ENCODE measurements around the gene GSTCD.
"Not testable (repeated sequence)": the region's sequence is repeated elsewhere in the genome, so short reads cannot be mapped to it uniquely, and the experiment has no call there.

The GSTCD gene

DNA sequence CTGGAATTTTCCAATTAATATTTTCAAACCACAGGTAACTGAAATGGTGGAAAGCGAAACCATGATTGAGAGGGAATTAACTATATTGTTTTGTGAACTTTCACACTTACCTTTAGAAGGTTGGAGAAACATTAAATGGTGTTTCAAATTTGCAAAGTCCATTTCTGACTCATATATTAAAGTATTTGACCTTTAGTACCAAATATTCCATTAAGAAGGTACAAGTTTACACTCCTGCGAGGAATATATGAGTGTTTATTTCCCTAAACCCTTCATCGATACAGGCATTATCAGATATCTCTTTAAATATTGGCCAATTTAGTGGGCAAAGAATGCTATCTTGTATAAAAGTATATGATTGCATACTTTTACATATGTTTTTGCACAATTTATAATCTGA, 142.6 kb downstream of the GSTCD start:
- no peak for DNase-seq (ENCODE audit: low read depth)
- TF ChIP-seq, protein P1, sequence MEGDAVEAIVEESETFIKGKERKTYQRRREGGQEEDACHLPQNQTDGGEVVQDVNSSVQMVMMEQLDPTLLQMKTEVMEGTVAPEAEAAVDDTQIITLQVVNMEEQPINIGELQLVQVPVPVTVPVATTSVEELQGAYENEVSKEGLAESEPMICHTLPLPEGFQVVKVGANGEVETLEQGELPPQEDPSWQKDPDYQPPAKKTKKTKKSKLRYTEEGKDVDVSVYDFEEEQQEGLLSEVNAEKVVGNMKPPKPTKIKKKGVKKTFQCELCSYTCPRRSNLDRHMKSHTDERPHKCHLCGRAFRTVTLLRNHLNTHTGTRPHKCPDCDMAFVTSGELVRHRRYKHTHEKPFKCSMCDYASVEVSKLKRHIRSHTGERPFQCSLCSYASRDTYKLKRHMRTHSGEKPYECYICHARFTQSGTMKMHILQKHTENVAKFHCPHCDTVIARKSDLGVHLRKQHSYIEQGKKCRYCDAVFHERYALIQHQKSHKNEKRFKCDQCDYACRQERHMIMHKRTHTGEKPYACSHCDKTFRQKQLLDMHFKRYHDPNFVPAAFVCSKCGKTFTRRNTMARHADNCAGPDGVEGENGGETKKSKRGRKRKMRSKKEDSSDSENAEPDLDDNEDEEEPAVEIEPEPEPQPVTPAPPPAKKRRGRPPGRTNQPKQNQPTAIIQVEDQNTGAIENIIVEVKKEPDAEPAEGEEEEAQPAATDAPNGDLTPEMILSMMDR (conservative IDR thresholded peaks at IDR 0.05; ENCODE audit: control insufficient read depth, insufficient read depth, low read depth, low read length) = no peak
- H3K4me3 ChIP-seq (ENCODE audit: control insufficient read depth, low read depth, low read length) = no peak overlapping the region

DNA sequence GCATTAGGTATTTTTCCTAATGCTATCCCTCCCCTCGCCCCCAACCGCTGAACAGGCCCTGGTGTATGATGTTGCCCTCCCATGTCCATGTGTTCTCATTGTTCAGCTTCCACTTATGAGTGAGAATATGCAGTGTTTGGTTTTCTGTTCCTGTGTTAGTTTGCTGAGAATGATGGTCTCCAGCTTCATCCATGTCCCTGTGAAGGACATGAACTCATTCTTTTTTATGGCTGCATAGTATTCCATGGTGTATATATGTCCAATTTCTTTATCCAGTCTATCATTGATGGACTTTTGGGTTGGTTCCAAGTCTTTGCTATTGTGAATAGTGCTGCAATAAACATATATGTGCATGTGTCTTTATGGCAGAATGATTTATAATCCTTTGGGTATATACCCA, 143.6 kb downstream of the GSTCD start:
- H3K4me3 ChIP-seq (ENCODE audit: control insufficient read depth, low read depth, low read length); DNase-seq (ENCODE audit: low read depth): not testable (repeated sequence)

DNA sequence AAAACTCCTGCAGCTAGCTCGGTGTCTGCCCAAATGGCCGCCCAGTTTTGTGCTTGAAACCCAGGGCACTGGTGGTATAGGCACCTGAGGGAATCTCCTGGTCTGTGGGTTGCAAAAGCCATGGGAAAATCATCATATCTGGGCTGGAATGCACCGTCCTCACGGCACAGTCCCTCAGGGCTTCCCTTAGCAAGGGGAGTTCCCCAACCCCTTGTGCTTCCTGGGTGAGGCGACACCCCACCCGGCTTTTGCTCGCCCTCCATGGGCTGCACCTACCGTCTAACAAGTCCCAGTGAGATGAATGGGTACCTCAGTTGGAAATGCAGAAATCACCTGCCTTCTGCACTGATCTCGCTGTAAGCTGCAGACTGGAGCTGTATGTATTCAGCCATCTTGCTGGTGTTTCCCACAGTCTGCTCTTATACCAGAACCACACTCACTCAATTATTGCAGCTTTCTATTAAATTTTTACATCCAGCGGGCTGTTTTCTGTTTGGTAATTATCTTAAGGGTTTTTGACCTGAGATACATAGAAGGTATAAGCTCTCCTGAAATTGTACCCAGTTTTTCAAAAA, 150.0 kb downstream of the GSTCD start:
- TF ChIP-seq, protein P1 (conservative IDR thresholded peaks at IDR 0.05; ENCODE audit: control insufficient read depth, insufficient read depth, low read depth, low read length) = no peak
- H3K4me3 ChIP-seq (ENCODE audit: control insufficient read depth, low read depth, low read length) = no peak overlapping the region
- DNase-seq (ENCODE audit: low read depth) = no peak

DNA sequence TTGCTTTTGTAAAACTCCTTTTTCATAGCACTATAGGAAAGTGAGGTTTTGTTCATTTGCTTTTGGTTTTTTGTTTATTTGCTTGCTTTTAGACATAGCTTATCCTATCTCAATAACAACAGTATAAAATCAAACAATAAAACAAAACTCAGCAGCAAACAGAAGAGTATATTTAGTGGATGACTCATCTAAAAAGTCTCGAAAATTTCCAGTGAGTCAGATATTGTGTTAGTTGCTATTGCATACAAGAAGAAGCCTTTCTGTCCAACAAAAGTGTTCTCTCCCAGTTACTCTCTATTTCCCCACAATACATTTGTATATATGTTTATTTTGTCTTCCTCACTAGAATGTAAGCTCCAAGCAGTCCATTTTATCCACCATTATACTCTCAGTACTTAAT, 150.6 kb downstream of the GSTCD start:
- DNase-seq (ENCODE audit: low read depth) = peak; percentile 77
- TF ChIP-seq, protein P1 (conservative IDR thresholded peaks at IDR 0.05; ENCODE audit: control insufficient read depth, insufficient read depth, low read depth, low read length) = no peak
- H3K4me3 ChIP-seq (ENCODE audit: control insufficient read depth, low read depth, low read length) = no peak overlapping the region

DNA sequence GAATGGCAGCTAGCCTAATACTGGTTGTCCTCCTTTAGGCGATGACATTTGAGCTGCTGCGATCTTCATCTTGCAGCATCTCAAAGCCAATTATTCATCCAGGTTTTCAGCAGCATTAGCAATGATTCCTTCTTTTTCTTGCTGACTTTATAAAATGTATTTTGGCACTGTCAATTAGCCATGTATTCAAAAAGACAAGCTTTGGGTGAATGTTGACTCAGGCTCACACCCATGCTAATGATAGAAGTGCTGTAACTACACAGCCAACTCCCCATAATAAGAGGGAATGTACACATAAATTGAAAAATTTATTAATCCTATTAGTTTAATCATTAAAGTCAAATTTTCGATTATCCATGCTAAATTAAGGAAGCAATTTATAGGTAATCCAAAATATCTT, 162.4 kb downstream of the GSTCD start:
- no peak overlapping the region for H3K4me3 ChIP-seq (ENCODE audit: control insufficient read depth, low read depth, low read length)
- TF ChIP-seq, protein P1 (conservative IDR thresholded peaks at IDR 0.05; ENCODE audit: control insufficient read depth, insufficient read depth, low read depth, low read length) = no peak
- DNase-seq (ENCODE audit: low read depth) = no peak

DNA sequence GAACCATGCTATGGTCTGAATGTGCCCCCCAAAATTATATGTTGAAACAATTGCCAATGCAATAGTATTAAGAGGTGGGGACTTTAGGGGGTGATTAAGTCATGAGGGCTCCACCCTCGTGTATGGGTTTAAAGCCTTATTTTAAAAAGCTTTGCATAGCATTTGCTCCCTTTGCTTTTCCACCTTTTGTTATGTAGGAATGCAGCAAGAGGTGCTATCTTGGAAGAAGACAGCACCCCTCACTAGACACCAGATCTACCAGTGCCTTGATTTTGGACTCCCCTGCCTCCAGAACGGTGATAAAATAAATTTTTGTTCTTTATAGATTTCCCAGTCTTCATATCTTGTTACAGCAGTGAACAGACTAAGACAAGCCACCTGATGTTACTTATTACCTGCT, 163.4 kb downstream of the GSTCD start:
- DNase-seq (ENCODE audit: low read depth) = no peak
- H3K4me3 ChIP-seq (ENCODE audit: control insufficient read depth, low read depth, low read length) = no peak overlapping the region
- TF ChIP-seq, protein P1 (conservative IDR thresholded peaks at IDR 0.05; ENCODE audit: control insufficient read depth, insufficient read depth, low read depth, low read length) = no peak

DNA sequence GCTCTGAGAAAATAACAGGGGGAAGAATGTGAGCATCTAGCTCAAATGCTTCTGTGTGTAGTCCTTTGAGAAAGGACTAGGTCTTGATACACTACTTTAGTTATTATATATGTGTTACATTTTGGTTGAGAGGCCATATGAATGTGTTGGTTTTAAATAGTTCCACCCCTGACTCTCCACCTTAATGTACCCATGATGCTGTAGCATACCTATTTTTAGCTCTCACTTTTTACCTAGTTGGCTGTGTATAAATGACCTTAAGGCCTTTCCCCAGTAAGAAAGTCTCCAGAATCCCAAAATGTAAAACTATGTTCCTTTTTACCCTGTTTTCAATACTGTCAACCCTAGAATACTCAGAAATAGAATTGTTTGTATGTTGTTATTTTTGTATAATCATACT, 166.6 kb downstream of the GSTCD start:
- TF ChIP-seq, protein P1 (conservative IDR thresholded peaks at IDR 0.05; ENCODE audit: control insufficient read depth, insufficient read depth, low read depth, low read length) = no peak
- no peak overlapping the region for H3K4me3 ChIP-seq (ENCODE audit: control insufficient read depth, low read depth, low read length)
- DNase-seq (ENCODE audit: low read depth) = no peak

Measured in fibroblast of mammary gland (primary cell).